GM08714 (cell line): ENCODE data around the gene PCA3.

Experiments used
- H3K4me3 ChIP-seq: fragments of 200-500 bp; sonication (Bioruptor generic); 2 replicates; pipeline ENCODE4 v1.5.1; 2014; ENCODE audit warnings: mild to moderate bottlenecking, low read length, inconsistent platforms
- ZNF274 ChIP-seq: IDR thresholded peaks from 2 replicates; pipeline ENCODE4 v1.6.1; 2012; ENCODE audit warnings: mild to moderate bottlenecking, low read depth, low read length

The PCA3 gene

GRCh38 chr9:76789840-76790239, 25.6 kb downstream of the PCA3 start:
- TF ChIP-seq ZNF274: no peak
- H3K4me3 ChIP-seq: no peak overlapping the region

GRCh38 chr9:76793784-76794431, 29.7 kb downstream of the PCA3 start:
- H3K4me3 ChIP-seq: no peak overlapping the region
- no peak for TF ChIP-seq ZNF274

- no peak overlapping the region for H3K4me3 ChIP-seq
- TF ChIP-seq ZNF274: no peak
Measured at GRCh38 chr9:76796296-76796695, 32.1 kb downstream of the PCA3 start.

- no peak overlapping the region for H3K4me3 ChIP-seq
- TF ChIP-seq ZNF274: no peak
Measured at GRCh38 chr9:76798527-76798926, 34.3 kb downstream of the PCA3 start.

- no peak overlapping the region for H3K4me3 ChIP-seq
- TF ChIP-seq ZNF274: no peak
Measured at GRCh38 chr9:76799473-76799872, 35.2 kb downstream of the PCA3 start.

GRCh38 chr9:76800901-76801300, 36.7 kb downstream of the PCA3 start:
- TF ChIP-seq ZNF274: no peak

GRCh38 chr9:76803083-76803482, 38.8 kb downstream of the PCA3 start:
- no peak for TF ChIP-seq ZNF274
- H3K4me3 ChIP-seq: no peak overlapping the region

More at GRCh38 chr9:76800901-76801300, 36.7 kb downstream of the PCA3 start:
- no peak overlapping the region for H3K4me3 ChIP-seq

- TF ChIP-seq ZNF274: no peak
- no peak overlapping the region for H3K4me3 ChIP-seq
Measured at GRCh38 chr9:76803762-76804161, 39.5 kb downstream of the PCA3 start.

- H3K4me3 ChIP-seq: no peak overlapping the region
- TF ChIP-seq ZNF274: no peak
Measured at GRCh38 chr9:76808636-76809035, 44.4 kb downstream of the PCA3 start.

- TF ChIP-seq ZNF274: no peak
Measured at GRCh38 chr9:76810377-76810957, 46.2 kb downstream of the PCA3 start.

GRCh38 chr9:76812591-76812990, 48.4 kb downstream of the PCA3 start:
- no peak for TF ChIP-seq ZNF274
- no peak overlapping the region for H3K4me3 ChIP-seq

More at GRCh38 chr9:76810377-76810957, 46.2 kb downstream of the PCA3 start:
- H3K4me3 ChIP-seq: no peak overlapping the region

GRCh38 chr9:76817489-76817888, 53.3 kb downstream of the PCA3 start:
- TF ChIP-seq ZNF274: no peak
- no peak overlapping the region for H3K4me3 ChIP-seq

- TF ChIP-seq ZNF274: no peak
- H3K4me3 ChIP-seq: no peak overlapping the region
Measured at GRCh38 chr9:76818271-76818670, 54.0 kb downstream of the PCA3 start.

GRCh38 chr9:76820431-76820830, 56.2 kb downstream of the PCA3 start:
- H3K4me3 ChIP-seq: no peak overlapping the region
- no peak for TF ChIP-seq ZNF274

GRCh38 chr9:76827296-76828080, 63.2 kb downstream of the PCA3 start:
- no peak for TF ChIP-seq ZNF274

More at GRCh38 chr9:76827296-76828080, 63.2 kb downstream of the PCA3 start:
- no peak overlapping the region for H3K4me3 ChIP-seq
